GM12878 (cell line): Measurements from ENCODE around the gene DISC1. TPM values are rescaled to one million over a fixed set of nuclear protein-coding genes. Genes with fewer than 3 reads are reported as not detected.

Experiments used
- ATAC-seq: fragments of 200-7000 bp; cut with Tn5 transposase; 3 replicates; pipeline ENCODE4 v1.9.1; 2020; ENCODE audit warnings: mild to moderate bottlenecking, moderate library complexity
- BruUV-seq: library from RNA; stranded (reverse); fragments of 400-500 nt; replicated peaks from 2 replicates; lab custom pipeline; 2021; lab: Mats Ljungman, UMichigan
- CTCF ChIA-PET: fragments of 300-600 bp; sonication (Branson Sonifier 250); formaldehyde crosslinking; extraction: SDS; loops from one replicate; lab custom pipeline; 2021; ENCODE audit warnings: inconsistent platforms; lab: Yijun Ruan, JAX
- POLR2A ChIA-PET: fragments of 350-600 bp; formaldehyde crosslinking; extraction: SDS; loops from one replicate; lab custom pipeline; 2021; ENCODE audit warnings: inconsistent platforms; lab: Charles Lee
- RAD21 ChIA-PET: fragments of 300-600 bp; sonication (Branson Sonifier 250); formaldehyde crosslinking; loops from one replicate; lab custom pipeline; 2023; ENCODE audit warnings: antibody characterized with exemption; ENCODE audit not compliant: unreplicated experiment; lab: Charles Lee
- SMC1A ChIA-PET: fragments of 300-600 bp; sonication (Branson Sonifier 250); formaldehyde crosslinking; loops from one replicate; lab custom pipeline; 2023; ENCODE audit not compliant: unreplicated experiment, uncharacterized antibody; lab: Charles Lee
- DNase-seq: peaks from one replicate; pipeline ENCODE4 v3.0.0-alpha.2; 2011; ENCODE audit warnings: low read depth, low spot score
- FAIRE-seq: peaks from 3 replicates; lab custom pipeline; 2011; peaks lifted over from hg19 to GRCh38; lab: Jason Lieb, UNC
- H2AFZ ChIP-seq: 2 replicates; pipeline ENCODE4 v1.6.0; 2011; ENCODE audit warnings: low read depth, low read length, control low read depth; ENCODE audit not compliant: control insufficient read depth
- H3K27ac ChIP-seq: 2 replicates; pipeline ENCODE4 v1.5.1; 2011; ENCODE audit warnings: control low read depth; ENCODE audit not compliant: control insufficient read depth, insufficient read depth
- H3K27me3 ChIP-seq, 2 experiments: replicated peaks in 1 of 2; 2 replicates each; pipeline versions ENCODE4 v1.6.0 to v1.6.1; 2011; ENCODE audit warnings: low read length in 1 of 2; ENCODE audit not compliant: control insufficient read depth in 2 of 2, insufficient read depth in 2 of 2
- H3K36me3 ChIP-seq, 2 experiments: 2 replicates each; pipeline ENCODE4 v1.5.1; 2011; ENCODE audit warnings: low read length in 1 of 2; ENCODE audit not compliant: control insufficient read depth in 2 of 2, insufficient read depth in 2 of 2
- H3K4me1 ChIP-seq: 2 replicates; pipeline ENCODE4 v1.6.1; 2011; ENCODE audit warnings: mild to moderate bottlenecking, low read length, moderate library complexity, mixed read lengths; ENCODE audit not compliant: control insufficient read depth, insufficient read depth
- H3K4me2 ChIP-seq: 2 replicates; pipeline ENCODE4 v1.6.0; 2011; ENCODE audit warnings: control low read depth; ENCODE audit not compliant: control insufficient read depth, insufficient read depth
- H3K4me3 ChIP-seq: fragments of 200-600 bp; sonication (generic); 2 replicates; pipeline ENCODE4 v1.5.1; 2016
- H3K79me2 ChIP-seq: 2 replicates; pipeline ENCODE4 v1.6.0; 2011; ENCODE audit warnings: low read length; ENCODE audit not compliant: control insufficient read depth, insufficient read depth
- H3K9ac ChIP-seq: 2 replicates; pipeline ENCODE4 v1.8.0; 2011; ENCODE audit warnings: low read length, control low read depth, mixed read lengths; ENCODE audit not compliant: control insufficient read depth, insufficient read depth
- H3K9me3 ChIP-seq: replicated peaks from 3 replicates; pipeline ENCODE4 v1.5.1; 2011; ENCODE audit warnings: mild to moderate bottlenecking, low read length; ENCODE audit not compliant: control insufficient read depth, insufficient read depth
- H4K20me1 ChIP-seq: 2 replicates; pipeline ENCODE4 v1.6.0; 2011; ENCODE audit not compliant: control insufficient read depth, insufficient read depth
- BACH1 ChIP-seq: fragments of 450-650 bp; IDR thresholded peaks from 2 replicates; pipeline ENCODE4 v1.6.1; 2017; ENCODE audit warnings: mild to moderate bottlenecking, borderline replicate concordance
- CBX5 ChIP-seq: sonication (generic); IDR thresholded peaks from 2 replicates; pipeline ENCODE4 v1.6.1; 2016; ENCODE audit warnings: low read depth, moderate library complexity, mild to moderate bottlenecking, inconsistent platforms
- HDGF ChIP-seq: fragments of 450-650 bp; IDR thresholded peaks from 2 replicates; pipeline ENCODE4 v1.6.1; 2016; ENCODE audit warnings: antibody characterized with exemption
- IKZF2 ChIP-seq, 2 experiments: fragments of 450-650 bp; IDR thresholded peaks; 2 replicates each; pipeline ENCODE4 v1.6.1; 2017; ENCODE audit warnings: mild to moderate bottlenecking in 2 of 2, moderate library complexity in 2 of 2
- NBN ChIP-seq: fragments of 450-650 bp; IDR thresholded peaks from 2 replicates; pipeline ENCODE4 v1.6.1; 2016
- SMARCA5 ChIP-seq: fragments of 450-650 bp; IDR thresholded peaks from 2 replicates; pipeline ENCODE4 v1.6.1; 2017; ENCODE audit warnings: mild to moderate bottlenecking
- TBL1XR1 ChIP-seq: IDR thresholded peaks from 2 replicates; pipeline ENCODE4 v1.6.1; 2012; ENCODE audit warnings: low read depth, low read length, improper control_type of control experiment
- WGBS: methylation state at CpG from one replicate; pipeline ENCODE4 v1.1.6; 2016; ENCODE audit warnings: low lambda C conversion rate; ENCODE audit not compliant: insufficient replicate concordance, insufficient coverage; ENCODE audit errors: missing lambda C conversion rate; 5-methylcytosine and 5-hydroxymethylcytosine counted together
- in situ Hi-C: fragments of 300-500 bp; cut with MboI; formaldehyde crosslinking; loops from 9 replicates; pipeline ENCODE4 v1.14.3; 2018; ENCODE audit warnings: mixed read lengths
- intact Hi-C: fragments of 100-400 bp; cut with micrococcal nuclease; formaldehyde crosslinking; loops from one replicate; pipeline ENCODE4 v1.14.2; 2022; ENCODE audit not compliant: unreplicated experiment
- polyA plus RNA-seq, 11 experiments: library from polyadenylated mRNA; depleted of rRNA in 4 of 11; unstranded in 6 of 11; stranded (reverse) in 5 of 11; fragments of >200 nt; fragmentation: Nextera tagmentation in 4 of 11; fragmentation: Illumina TruSeq in 1 of 11; extraction: Ambion mirVana in 4 of 11; extraction: Trizol in 1 of 11; gene quantifications; 1 replicate in 1 of 11; 2 replicates in 10 of 11; pipeline versions ENCODE4 v1.2.1 to v1.2.3, GENCODE V29; 2011 to 2016; ENCODE audit warnings: inconsistent platforms in 2 of 11, missing spikeins in 2 of 11, low read depth in 1 of 11
- total RNA-seq, 4 experiments: library from RNA; depleted of rRNA in 3 of 4; stranded (reverse); fragments of >200 nt in 3 of 4; fragmentation: Illumina TruSeq in 1 of 4; extraction: Trizol in 1 of 4; gene quantifications; 2 replicates each; pipeline versions ENCODE4 v1.2.1 to v1.2.3, GENCODE V29; 2013 to 2021
- TF ChIP-seq, protein P1 (sequence below): fragments of 450-650 bp; IDR thresholded peaks from 2 replicates; pipeline ENCODE4 v1.6.1; 2017; ENCODE audit warnings: low read depth, mild to moderate bottlenecking, moderate library complexity
- TF ChIP-seq, protein P2 (sequence below): IDR thresholded peaks from 2 replicates; pipeline ENCODE4 v1.6.1; 2011; ENCODE audit warnings: borderline replicate concordance, low read depth, mild to moderate bottlenecking, moderate library complexity, mixed read lengths, low read length; ENCODE audit not compliant: insufficient read depth; ENCODE audit errors: extremely low read length
- TF ChIP-seq, protein P3 (sequence below): IDR thresholded peaks from 2 replicates; pipeline ENCODE4 v1.6.1; 2011; ENCODE audit warnings: borderline replicate concordance, low read depth, mild to moderate bottlenecking, moderate library complexity, low read length; ENCODE audit not compliant: insufficient read depth, poor library complexity, severe bottlenecking
- TF ChIP-seq, protein P4 (sequence below): fragments of 450-650 bp; IDR thresholded peaks from 2 replicates; pipeline ENCODE4 v1.6.1; 2017; ENCODE audit warnings: mild to moderate bottlenecking, low read depth, inconsistent platforms; ENCODE audit not compliant: poor library complexity, severe bottlenecking

The DISC1 gene
- total and polyA plus RNA-seq, 10 of the 15 experiments (the other 5 are each of a cell fraction or from before 2014, with no cell fraction given) = 0.05 to 0.72 (median 0.19) TPM; not detected in 1

DNA sequence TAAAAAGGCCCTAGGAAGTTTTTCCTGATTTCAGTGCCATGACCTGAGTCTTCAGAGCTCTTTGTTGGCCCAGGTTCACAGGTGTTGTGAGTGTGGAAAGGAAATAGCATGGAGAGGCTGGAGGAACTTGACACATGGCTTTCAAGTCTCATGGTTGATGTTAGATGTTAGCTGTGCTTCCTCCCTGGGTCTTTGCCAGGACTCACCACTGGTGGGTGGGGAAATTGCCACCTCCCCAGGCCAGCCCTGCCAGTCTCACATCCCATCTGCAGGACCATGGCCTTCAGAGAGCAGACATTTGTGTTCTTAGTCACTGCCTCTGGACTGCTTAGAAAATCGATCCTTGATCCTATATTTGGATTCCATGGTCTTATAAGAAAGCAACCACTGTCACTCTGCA is 383.2 kb downstream of the DISC1 start:
- 0% methylated on average over 1 of the region's 1 CpG for WGBS
- Histone ChIP-seq H3K9me3 (no peaks in the 10 kb centered on the region), H3K4me1 (no peaks in the 10 kb centered on the region), H2AFZ (no peak overlapping the region), H3K4me2 (no peak overlapping the region), H3K27me3 (no peaks in the 10 kb centered on the region), H3K27ac (no peak overlapping the region), H3K79me2 (no peaks in the 10 kb centered on the region), H4K20me1 (no peaks in the 10 kb centered on the region), H3K36me3 (no peaks in the 10 kb centered on the region), H3K4me3 (no peak overlapping the region), H3K9ac (no peak overlapping the region)
- intact Hi-C loops = no loop called here
- ChIA-PET CTCF (no interaction called here), RAD21 (no interaction called here), SMC1A (interaction anchor here (0.5 kb wide), 1 partner anchor 18 kb away, joined by 3 read pairs; no protein-coding TSS in a partner anchor), POLR2A (no interaction called here)
- no TSS peak for BruUV-seq
- DNase-seq = no peak
- no peak for FAIRE-seq
- no peak for ATAC-seq
- TF ChIP-seq BACH1 = no peak
- TF ChIP-seq, protein P1, sequence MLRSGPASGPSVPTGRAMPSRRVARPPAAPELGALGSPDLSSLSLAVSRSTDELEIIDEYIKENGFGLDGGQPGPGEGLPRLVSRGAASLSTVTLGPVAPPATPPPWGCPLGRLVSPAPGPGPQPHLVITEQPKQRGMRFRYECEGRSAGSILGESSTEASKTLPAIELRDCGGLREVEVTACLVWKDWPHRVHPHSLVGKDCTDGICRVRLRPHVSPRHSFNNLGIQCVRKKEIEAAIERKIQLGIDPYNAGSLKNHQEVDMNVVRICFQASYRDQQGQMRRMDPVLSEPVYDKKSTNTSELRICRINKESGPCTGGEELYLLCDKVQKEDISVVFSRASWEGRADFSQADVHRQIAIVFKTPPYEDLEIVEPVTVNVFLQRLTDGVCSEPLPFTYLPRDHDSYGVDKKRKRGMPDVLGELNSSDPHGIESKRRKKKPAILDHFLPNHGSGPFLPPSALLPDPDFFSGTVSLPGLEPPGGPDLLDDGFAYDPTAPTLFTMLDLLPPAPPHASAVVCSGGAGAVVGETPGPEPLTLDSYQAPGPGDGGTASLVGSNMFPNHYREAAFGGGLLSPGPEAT = no peak
- no peak for TF ChIP-seq HDGF
- TF ChIP-seq CBX5 = no peak
- no peak for TF ChIP-seq SMARCA5
- in situ Hi-C loops = no loop called here

DNA sequence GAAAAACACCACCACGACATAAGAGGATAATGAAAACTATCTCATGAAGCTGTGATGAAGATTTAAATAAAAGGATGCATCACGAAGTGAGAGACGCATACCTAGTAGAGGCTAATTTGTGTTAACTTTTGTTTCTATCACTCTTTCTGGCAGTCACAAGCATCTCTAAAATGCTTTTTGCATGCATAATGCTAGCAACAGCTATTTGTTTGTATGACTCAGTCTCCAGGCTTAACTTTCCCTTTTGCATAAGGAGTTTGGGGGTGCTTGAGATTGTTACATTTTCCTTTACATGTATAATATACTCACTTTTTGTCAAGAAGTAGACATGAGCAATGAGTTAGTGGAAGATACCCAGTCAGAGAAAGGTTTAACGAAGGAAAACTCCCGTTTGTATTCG is 385.4 kb downstream of the DISC1 start:
- H3K4me1 ChIP-seq = no peaks in the 10 kb centered on the region
- WGBS = 51% methylated on average over 6 of the region's 6 CpGs
- in situ Hi-C loops = no loop called here
- no peak overlapping the region for H3K4me3 ChIP-seq
- intact Hi-C loops = no loop called here
- no peak for FAIRE-seq
- ChIA-PET SMC1A (no interaction called here), RAD21 (no interaction called here), POLR2A (no interaction called here), CTCF (no interaction called here)
- H3K9me3 ChIP-seq = no peaks in the 10 kb centered on the region
- no peak overlapping the region for H3K27ac ChIP-seq
- no peak overlapping the region for H2AFZ ChIP-seq
- no peaks in the 10 kb centered on the region for H3K79me2 ChIP-seq
- no peak for ATAC-seq
- no TSS peak for BruUV-seq
- no peak overlapping the region for H3K4me2 ChIP-seq
- H3K9ac ChIP-seq = no peak overlapping the region
- H3K27me3 ChIP-seq = no peaks in the 10 kb centered on the region; a peak in 1 of 4 replicates
- H3K36me3 ChIP-seq = no peaks in the 10 kb centered on the region
- H4K20me1 ChIP-seq = no peaks in the 10 kb centered on the region
- no peak for DNase-seq
- TF ChIP-seq, protein P2, sequence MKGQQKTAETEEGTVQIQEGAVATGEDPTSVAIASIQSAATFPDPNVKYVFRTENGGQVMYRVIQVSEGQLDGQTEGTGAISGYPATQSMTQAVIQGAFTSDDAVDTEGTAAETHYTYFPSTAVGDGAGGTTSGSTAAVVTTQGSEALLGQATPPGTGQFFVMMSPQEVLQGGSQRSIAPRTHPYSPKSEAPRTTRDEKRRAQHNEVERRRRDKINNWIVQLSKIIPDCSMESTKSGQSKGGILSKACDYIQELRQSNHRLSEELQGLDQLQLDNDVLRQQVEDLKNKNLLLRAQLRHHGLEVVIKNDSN = no peak
- TF ChIP-seq, protein P3, sequence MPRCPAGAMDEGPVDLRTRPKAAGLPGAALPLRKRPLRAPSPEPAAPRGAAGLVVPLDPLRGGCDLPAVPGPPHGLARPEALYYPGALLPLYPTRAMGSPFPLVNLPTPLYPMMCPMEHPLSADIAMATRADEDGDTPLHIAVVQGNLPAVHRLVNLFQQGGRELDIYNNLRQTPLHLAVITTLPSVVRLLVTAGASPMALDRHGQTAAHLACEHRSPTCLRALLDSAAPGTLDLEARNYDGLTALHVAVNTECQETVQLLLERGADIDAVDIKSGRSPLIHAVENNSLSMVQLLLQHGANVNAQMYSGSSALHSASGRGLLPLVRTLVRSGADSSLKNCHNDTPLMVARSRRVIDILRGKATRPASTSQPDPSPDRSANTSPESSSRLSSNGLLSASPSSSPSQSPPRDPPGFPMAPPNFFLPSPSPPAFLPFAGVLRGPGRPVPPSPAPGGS = no peak
- no peak for TF ChIP-seq TBL1XR1
- TF ChIP-seq, protein P4, sequence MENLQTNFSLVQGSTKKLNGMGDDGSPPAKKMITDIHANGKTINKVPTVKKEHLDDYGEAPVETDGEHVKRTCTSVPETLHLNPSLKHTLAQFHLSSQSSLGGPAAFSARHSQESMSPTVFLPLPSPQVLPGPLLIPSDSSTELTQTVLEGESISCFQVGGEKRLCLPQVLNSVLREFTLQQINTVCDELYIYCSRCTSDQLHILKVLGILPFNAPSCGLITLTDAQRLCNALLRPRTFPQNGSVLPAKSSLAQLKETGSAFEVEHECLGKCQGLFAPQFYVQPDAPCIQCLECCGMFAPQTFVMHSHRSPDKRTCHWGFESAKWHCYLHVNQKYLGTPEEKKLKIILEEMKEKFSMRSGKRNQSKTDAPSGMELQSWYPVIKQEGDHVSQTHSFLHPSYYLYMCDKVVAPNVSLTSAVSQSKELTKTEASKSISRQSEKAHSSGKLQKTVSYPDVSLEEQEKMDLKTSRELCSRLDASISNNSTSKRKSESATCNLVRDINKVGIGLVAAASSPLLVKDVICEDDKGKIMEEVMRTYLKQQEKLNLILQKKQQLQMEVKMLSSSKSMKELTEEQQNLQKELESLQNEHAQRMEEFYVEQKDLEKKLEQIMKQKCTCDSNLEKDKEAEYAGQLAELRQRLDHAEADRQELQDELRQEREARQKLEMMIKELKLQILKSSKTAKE = no peak
- TF ChIP-seq NBN = no peak
- no peak for TF ChIP-seq IKZF2 (IDR thresholded peaks at IDR 0.05)
